Measurements from ENCODE around the gene SCYGR2. TPM values are rescaled to one million over a fixed set of nuclear protein-coding genes. Genes with fewer than 3 reads are reported as not detected.
"Not testable (repeated sequence)": the region's sequence is repeated elsewhere in the genome, so short reads cannot be mapped to it uniquely, and the experiment has no call there.

The SCYGR2 gene
- polyA plus RNA-seq (ENCODE audit: insufficient read depth in 1 of 5, insufficient read length in 5 of 5, low replicate concordance in 1 of 5), result not detected
- long read RNA-seq, donor 1, result 0 reads
- long read RNA-seq, donor 2, result 0 reads
- long read RNA-seq, donor 3, result 0 reads
- long read RNA-seq, donor 4, result 0 reads
- long read RNA-seq, donor 5, result 0 reads
- long read RNA-seq, donor 6, result 0 reads
- long read RNA-seq, donor 7, result 0 reads
- long read RNA-seq, donor 8, result 0 reads

DNA sequence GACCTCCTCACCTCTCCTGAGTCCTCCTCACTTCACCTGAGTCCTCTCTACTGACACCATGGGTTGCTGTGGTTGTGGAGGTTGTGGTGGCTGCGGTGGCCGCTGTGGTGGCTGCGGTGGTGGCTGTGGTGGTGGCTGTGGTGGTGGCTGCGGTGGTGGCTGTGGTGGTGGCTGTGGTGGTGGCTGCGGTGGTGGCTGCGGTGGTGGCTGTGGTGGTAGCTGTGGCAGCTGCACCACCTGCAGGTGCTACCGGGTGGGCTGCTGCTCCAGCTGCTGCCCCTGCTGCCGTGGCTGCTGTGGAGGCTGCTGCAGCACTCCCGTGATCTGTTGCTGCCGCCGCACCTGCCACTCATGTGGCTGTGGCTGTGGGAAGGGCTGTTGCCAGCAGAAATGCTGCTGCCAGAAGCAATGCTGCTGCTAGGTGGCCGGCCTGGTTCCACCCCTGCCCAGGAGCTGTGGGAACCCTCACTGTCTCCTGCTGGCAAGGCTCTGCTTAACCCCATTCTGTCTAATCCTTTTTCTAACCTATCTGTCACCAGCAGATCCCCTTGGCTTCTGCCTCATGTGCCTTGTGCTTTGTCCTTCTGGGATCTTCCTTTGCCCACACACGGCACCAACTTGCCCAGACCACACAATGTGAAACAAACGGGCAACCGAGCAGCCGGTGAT lies at the start of gene SCYGR2:
Gene SCYGR2 (plus strand): TSS at position 59 of the 669 bp plus-strand sequence. CDS start 0 bp downstream, at position 59.
- not testable (repeated sequence) for DNase-seq

GRCh38 chr2:227551836-227552235 lies 46.9 kb upstream of the SCYGR2 start:
- DNase-seq, result no peak

- no peak for DNase-seq
These were observed 36.1 kb upstream of the SCYGR2 start for GRCh38 chr2:227562581-227562980.

DNA sequence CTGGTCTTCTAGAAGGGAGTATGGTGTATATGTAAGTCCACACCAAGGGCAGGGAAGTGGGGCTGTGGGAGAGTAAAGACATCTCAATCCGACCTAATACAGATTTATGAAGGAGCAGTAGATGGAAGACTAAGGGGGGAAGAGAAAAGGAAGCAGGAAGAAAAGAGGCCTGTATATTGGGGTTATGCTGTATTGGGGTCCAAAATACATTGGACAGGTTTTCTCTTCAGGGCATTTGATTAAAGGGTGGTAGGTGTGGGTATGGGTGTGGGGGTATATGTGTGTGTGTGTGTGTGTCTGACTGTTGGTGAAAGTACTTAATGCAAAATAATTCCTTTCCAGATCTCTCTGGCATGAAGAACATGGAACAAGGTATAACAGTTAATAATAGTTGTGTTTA lies 33.6 kb upstream of the SCYGR2 start:
- DNase-seq, result no peak

DNA sequence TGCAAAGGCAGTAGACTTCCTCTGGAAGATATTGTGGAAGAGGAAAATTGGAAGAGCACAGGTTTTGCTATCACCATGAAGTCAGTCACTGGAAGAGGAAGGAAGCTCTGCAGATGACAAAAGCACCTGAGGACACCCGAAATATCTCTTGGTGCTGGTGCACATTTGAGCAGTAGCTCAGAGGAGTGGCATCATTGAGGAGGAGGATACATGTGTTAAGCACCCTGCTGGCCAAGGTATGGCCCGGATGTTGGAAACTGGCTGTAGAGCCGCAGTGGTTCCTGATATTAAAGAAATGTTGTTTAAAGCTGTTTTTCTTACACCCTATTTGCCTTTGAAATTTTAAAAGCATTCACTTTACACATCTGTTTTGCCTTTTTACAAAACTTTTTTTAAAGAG lies 32.7 kb upstream of the SCYGR2 start:
- no peak for DNase-seq

GRCh38 chr2:227568852-227569169 lies 29.9 kb upstream of the SCYGR2 start:
- DNase-seq, result no peak

GRCh38 chr2:227570615-227571014 lies 28.1 kb upstream of the SCYGR2 start:
- DNase-seq, result no peak

- no peak for DNase-seq
These were observed 22.6 kb upstream of the SCYGR2 start for GRCh38 chr2:227576110-227576509.

- no peak for DNase-seq
These were observed 21.9 kb upstream of the SCYGR2 start for GRCh38 chr2:227576812-227577211.

- DNase-seq, result no peak
These were observed 21.1 kb upstream of the SCYGR2 start for GRCh38 chr2:227577555-227577954.

GRCh38 chr2:227578642-227579041 lies 20.1 kb upstream of the SCYGR2 start:
- DNase-seq, result no peak

DNA sequence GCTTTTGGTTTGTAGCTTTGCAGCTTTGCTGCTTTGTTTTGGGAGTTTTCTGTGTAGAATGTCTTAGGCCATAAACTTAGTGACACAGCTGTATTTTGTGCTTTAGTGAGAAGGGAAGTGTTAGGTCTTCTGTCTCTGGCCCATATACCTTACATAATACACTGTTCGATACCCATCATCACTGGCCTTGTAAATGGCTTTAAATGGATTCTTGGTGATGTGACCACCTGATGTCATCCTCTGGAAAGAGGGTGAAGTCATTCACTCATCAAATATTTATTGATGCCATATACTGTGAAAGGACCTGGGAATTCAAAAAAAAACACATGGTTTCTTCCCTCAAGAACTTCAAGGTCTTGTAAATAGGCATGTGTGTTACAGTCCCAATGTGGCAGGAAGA lies 18.9 kb upstream of the SCYGR2 start:
- no peak for DNase-seq

DNA sequence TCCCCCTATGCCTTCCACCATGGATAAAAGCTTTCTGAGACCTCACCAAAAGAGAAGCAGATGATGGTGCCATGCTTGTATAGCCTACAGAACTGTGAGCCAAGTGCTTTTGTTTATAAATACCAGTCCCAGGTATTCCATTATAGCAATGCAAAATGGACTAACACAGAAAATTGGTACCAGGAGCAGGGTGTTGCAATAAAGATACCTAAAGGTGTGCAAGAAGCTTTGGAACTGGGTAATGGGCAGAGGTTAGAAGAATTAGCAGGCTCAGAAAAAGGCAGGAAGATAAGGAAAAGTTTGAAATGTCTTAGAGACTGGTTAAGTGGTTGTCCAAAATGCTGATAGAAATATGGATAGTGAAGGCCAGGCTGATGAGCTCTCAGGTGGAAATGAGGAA lies 16.3 kb upstream of the SCYGR2 start:
- no peak for DNase-seq

DNA sequence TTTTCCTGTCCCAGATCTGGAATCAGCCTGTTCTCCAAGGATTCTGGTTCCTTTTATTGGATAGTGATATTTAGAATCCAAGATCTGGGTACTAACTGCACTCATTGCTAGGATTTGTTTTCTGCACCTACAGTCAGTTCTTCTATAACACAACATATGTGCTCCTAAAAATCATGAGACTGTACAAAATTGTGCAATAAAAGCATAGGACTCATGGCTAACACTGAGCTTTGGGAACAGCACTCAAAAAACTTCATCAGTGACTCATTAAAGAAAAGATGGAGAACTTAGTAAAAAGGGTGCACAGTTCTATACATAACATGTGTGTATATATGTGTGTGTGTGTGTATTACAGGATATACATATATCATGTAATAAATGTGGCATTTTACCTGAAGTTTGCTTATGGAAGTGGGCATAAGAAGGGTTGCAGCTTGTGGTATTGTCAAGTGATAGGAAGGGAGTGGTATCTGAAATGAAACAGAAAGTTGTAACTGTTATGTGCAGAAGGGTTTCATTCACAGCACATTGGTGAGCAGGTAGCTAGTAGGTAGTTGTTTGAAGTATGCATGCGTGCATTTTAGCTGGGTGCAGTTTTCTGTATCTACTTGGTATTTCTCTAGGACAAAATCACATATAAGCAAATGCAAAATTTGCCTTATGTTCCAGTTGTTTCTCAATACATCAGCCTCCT lies 5.9 kb upstream of the SCYGR2 start:
- DNase-seq, result no peak

- no peak for DNase-seq
These were observed 2.9 kb upstream of the SCYGR2 start for GRCh38 chr2:227595797-227596196.

DNA sequence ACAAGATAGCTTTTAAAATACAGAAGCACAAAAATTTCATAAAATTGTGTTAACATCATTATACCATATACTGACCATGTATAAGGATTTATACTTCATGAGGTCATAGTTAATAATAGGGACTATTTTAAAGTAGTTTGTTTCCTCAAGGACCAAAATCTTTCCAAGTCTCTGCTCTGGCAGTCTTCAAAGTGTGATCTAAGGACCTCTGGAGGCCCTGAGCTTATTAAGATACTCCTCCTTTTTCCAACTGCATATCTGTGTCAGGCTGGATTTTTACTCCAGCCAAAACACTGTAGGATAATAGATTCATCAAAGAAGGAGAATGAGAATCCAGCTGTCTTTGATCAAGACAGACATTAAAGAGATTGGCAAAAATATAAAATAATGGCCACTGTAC lies 1.7 kb upstream of the SCYGR2 start:
- DNase-seq, result no peak

GRCh38 chr2:227597998-227598397 lies 695 bp upstream of the SCYGR2 start:
- no peak for DNase-seq

- DNase-seq, result no peak
These were observed 3.7 kb downstream of the SCYGR2 start for GRCh38 chr2:227602358-227602757.

GRCh38 chr2:227606476-227606875 lies 7.8 kb downstream of the SCYGR2 start:
- no peak for DNase-seq

DNA sequence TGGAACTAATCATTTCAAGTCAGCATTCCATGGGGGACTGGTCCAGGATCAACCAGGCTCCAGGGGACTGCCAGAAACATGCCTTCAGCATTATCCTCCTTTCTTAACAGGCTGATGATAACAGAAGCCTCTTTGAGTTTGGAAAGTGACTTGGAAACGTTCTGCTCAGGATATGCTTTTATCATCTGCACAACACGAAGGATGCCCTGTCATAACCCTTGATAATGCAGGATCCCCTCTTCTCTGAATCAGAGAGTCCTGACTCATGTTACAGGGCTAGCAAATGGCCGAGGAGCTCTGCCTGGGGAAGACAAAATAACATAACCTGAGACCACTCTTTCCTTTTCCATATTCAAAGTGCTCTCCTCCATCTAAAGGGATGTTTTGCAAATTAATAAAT lies 9.2 kb downstream of the SCYGR2 start:
- no peak for DNase-seq

DNA sequence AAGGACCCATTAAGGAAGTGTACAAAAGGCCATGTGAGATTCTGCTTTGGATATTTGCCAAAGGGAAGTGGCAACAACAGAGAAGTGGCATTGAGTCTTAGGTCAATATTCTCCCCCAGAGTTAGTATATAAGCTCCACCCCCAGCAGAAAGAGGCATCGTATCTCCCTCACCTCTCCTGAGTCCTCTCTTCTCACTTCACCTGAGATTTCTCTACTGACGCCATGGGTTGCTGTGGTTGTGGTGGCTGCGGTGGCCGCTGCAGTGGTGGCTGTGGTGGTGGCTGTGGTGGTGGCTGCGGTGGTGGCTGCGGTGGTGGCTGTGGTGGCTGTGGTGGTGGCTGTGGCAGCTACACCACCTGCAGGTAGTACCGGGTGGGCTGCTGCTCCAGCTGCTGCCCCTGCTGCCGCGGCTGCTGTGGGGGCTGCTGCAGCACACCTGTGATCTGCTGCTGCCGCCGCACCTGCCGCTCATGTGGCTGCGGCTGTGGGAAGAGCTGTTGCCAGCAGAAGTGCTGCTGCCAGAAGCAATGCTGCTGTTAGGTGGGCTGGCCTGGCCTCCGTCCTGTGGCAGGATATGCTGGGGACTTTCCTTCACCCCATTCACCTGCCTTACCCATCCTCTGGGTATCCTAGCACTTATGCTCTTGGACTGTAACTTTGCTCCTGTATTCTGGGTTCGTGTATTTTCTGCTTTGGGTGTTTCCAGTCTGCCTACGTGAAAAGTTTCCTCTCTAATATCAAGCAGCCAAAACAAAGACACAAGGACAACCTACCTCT lies 10.1 kb downstream of the SCYGR2 start:
- DNase-seq, result peak; percentile 13 to 29

DNA sequence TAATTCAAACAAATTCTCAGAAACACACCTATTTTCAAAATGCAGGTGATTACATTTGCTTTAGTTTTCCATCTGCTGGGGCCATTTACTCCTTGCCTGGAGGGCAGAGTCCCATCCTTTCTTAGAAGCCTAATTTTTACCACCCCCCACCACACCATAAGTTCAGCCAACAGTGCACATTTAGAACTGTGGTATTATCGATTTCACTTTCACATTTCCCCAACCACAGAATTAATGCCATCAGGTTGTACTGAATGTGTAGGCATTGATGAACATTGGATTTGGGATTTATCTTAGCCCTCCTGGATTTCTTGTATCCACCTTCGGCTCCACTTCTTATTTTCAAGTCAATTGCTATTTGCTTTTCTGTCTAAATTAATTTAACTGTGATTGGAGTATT lies 11.4 kb downstream of the SCYGR2 start:
- DNase-seq, result no peak

Measured in right lung (tissue), 10 donors.